Activated CD8-positive, alpha-beta memory T cell treated with anti-CD3 and anti-CD28 coated beads, Interleukin-2, amount 50 U/mL, for 24 hours (primary cell): ENCODE data around the gene CACNA2D3.

Experiments
- DNase-seq: peaks from one replicate; pipeline ENCODE4 v3.0.0-alpha.2; 2020; ENCODE audit errors: extremely low read depth

The CACNA2D3 gene

GRCh38 chr3:54877730-54878129, 755.4 kb downstream of the CACNA2D3 start:
- DNase-seq: no peak

GRCh38 chr3:54878145-54878544, 755.8 kb downstream of the CACNA2D3 start:
- DNase-seq: no peak

- no peak for DNase-seq
Measured at GRCh38 chr3:54882129-54882833, 759.9 kb downstream of the CACNA2D3 start.

GRCh38 chr3:54888162-54888561, 765.8 kb downstream of the CACNA2D3 start:
- DNase-seq: no peak

- no peak for DNase-seq
Measured at GRCh38 chr3:54888873-54889272, 766.5 kb downstream of the CACNA2D3 start.

- DNase-seq: no peak
Measured at GRCh38 chr3:54889731-54890130, 767.4 kb downstream of the CACNA2D3 start.

DNA sequence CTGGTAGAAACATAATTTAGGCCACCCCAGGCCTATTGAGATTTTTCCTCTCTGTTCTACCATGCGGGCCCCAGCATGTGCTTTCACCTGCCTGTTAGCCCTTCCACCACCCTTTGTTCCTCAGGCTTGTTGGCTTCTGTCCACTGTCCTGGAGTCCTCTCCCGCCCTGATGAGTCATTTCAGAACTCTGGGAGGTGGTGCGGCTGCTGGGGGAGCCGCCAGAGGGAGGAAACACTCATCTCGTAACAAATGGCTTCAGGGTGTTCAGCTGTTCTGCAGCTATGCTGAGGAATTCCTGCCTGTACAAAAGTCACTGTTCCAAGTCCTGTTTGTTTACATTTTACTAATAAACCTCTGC, 769.2 kb downstream of the CACNA2D3 start:
- DNase-seq: no peak

- no peak for DNase-seq
Measured at GRCh38 chr3:54892168-54892567, 769.8 kb downstream of the CACNA2D3 start.

DNA sequence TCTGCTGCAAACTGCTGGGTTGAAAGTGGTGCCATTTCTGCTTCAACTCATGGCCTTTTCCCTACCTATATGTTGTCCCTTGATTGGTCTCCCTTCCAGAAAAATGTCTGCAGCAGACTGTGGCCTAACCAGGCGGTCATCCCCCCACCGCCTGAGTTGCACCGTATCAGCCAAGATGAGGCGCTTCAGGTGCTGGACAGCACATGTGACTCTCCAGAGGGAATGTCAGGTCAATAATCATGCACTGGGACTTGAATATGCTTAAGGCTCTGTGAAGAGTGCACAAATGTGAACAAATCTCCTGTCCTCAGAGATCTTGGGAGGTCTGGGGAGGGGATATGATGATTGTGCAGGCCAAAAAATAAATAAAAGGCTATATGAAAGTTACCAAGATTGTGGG, 773.3 kb downstream of the CACNA2D3 start:
- DNase-seq: no peak

DNA sequence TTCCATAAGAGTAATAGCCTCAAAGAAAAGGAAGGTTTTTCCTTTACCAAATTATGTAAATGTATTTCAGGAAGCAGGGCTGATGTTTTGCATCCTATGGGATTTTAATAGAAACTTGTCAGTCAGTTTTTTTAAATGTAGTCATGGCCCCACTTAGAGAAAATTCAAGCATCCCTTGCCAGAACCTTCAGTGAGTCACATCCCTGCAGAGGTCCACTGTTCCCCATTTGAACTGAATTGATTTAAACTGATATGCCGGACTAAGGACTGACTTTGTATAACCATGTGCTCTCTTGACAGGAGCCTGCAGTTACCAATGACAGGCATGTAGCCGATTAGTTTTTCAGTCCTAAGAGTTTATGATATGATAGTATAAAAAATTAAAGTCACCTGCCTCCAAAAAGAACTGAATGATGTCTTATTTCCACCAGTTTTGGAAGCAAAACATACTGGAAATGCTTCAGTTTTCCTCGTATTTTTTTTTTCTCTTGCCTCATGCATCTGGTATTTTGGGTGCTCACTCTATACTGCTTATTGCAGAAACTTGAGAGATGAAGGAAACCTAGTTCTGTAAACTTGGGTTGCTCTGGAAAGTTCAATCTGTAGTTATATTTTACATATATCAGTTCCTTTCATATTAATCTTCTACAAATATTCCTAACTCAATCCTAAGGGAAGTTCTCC, 774.8 kb downstream of the CACNA2D3 start:
- no peak for DNase-seq

DNA sequence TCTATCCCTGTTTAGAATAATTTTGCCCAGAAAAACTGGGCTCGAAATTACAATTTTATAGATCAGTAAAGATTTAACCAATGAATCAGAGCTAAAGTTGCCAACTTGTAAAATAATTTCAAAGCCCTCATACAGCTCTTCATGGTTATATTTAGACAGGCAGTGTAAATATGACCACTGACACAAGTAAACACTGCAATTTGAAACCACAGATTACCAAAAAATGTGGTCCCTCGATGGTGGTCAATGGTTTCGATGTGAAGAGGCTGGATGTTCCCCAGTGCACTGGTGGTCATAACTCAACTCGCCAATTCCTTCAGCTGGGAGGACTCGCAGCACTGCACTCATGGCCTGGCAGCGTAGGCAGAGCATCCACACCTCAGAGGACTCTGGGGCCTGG, 776.9 kb downstream of the CACNA2D3 start:
- no peak for DNase-seq

DNA sequence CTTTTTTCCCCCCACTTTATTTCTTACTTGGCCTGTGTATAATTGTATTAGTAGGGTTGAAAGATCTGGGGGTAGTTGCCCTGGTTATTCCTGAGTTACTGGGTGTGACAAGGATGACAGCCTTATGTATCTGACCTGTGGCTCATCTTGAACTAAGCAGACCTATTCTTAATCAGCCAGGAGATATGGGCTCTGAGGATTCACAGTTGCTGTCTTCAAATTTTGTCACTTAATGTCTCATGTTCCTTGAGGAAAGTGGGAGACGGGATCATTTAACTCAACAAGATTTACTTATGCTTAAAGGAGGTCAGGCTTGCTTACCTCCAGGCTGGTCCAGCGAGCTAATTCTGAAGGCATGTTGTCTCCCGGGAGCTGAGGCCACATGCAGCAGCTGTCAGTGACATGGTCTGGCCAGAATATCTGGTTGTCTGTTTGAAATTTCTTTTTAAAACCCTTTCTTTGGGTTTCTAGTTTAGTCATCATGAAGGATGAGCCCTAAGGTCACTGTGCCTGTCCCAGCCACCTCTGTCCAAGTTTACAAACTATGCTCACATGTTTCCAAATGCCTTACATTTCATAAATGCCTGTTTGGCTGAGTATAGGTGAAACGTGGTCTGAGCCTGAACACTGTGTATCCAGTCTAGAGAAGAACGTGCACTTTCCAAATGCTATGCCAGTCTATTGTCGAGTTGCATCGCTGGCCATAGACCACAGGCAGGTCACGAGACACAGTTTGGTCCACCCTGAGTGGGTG, 778.7 kb downstream of the CACNA2D3 start:
- DNase-seq: no peak

DNA sequence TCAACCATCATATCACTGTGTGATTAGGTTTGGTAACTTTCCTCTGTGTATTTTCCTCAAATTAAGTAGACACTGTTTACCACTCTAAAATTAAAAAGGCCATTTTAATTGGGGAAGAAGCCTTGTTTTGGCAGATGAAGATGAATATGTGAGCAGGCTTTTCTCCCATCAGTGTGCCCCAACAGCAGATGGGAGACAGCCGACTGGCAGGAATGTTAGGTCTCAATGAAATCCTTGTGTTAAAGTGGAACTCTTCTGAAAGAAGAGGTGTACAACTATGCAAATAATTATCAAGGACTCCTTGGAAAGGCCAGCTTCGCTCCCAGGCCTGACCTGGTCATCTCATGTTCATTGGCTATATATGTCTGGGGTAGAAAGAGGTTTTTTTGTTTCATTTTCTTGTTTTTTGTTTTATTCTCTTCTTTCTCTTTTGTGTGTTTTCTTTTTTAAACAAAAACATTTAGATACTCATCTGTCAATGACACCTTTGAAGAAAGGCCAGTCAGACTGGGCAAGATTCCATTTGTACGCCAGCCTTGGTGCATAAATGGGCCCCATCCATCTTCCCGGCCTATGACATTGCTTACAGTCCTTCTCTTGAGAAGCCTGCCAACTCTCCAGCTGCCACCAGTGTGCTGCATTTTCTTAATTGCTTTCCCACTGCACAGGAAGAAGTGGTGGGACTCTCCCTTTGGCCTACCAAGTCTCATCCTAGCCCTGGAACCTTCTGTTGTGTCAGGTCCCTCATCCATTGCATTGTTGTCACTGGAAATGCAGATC, 779.7 kb downstream of the CACNA2D3 start:
- DNase-seq: no peak

GRCh38 chr3:54905261-54905888, 783.0 kb downstream of the CACNA2D3 start:
- DNase-seq: no peak

DNA sequence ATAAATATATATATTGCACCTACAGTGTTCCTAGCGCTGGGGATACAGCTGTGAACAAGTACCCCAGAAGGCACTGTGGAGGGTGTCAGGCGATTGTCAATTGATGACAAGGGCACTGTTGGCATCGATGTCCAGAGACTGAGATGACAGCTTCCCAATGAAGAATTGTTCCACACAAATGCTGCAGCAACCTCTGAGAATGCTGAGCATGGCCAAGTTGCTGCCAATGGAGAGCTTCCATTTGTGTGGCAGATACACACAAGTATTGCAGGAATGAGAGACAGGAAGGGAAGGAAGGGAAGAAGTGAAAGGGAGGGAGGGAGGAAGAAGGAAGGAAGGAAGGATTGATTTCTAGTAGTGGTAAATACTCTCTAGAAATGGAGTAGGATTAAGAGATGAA, 783.6 kb downstream of the CACNA2D3 start:
- no peak for DNase-seq

DNA sequence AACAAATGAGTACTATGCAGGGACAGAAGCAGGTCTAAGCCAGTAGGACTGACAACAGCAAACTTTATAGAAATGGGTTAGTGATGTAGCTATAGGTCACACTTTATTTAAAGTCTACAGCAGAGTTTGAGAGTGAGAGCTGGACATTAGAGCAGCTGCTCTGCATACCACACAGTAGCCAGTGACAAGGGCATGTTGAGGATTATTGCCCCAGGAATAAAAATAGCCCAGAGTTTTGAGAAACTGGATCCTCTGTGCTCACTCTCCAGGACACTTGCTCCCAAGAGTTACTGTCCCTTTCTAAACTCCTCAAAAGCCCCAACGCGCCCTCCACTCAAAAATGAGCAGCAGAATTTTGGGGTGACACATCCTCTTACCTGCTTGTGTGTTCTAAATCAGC, 784.4 kb downstream of the CACNA2D3 start:
- DNase-seq: no peak

GRCh38 chr3:54909191-54909590, 786.8 kb downstream of the CACNA2D3 start:
- DNase-seq: no peak

DNA sequence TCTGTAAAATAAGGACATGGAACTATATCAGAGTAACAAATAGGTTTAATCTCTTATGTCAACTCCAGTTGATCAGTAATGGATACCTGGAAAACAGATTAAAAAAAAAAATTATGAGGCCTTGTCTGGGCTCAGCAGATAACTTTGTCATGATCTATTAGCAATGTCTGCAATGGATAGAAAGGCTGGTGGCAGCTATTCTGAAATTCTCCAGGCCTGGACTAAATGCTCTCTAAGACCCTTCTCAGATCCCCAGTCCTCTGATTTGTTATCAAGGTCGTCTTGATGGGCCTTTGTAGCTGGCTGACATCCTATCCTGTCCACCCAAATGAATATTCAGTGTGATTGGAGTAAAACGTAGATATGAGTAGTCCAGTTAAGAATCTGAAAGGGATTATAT, 791.8 kb downstream of the CACNA2D3 start:
- no peak for DNase-seq

DNA sequence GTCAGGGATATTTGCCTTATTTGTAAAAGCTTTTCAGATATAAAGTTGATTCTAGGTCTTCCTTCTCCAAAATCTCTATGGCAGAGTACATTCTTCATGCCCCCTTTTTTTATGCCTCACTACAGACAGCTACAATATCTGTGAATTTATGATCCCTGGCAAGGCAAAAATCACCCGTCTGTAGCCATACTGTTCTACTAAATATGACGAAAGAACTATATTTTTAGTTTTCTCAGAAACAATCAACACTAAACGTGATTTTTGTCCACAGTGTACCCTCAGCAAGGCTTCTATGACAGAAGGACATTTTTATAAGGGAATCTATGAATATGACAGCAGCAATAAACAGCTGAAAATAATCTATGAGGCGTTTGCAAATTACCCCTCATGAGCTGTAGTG, 792.8 kb downstream of the CACNA2D3 start:
- DNase-seq: no peak

GRCh38 chr3:54915976-54916375, 793.6 kb downstream of the CACNA2D3 start:
- DNase-seq: no peak

GRCh38 chr3:54916732-54917131, 794.4 kb downstream of the CACNA2D3 start:
- DNase-seq: no peak

- DNase-seq: no peak
Measured at GRCh38 chr3:54917174-54917573, 794.8 kb downstream of the CACNA2D3 start.
